Cardiac fibroblast (primary cell): ENCODE results near the gene PYDC1.
"Not testable (repeated sequence)": the region's sequence is repeated elsewhere in the genome, so short reads cannot be mapped to it uniquely, and the experiment has no call there.

ENCODE experiments used
- DNase-seq, 2 donors: peaks; one replicate each; pipeline versions ENCODE4 v3.0.0 to v3.0.0-alpha.2; 2010; ENCODE audit warnings: low read depth in 2 of 2
- H3K4me3 ChIP-seq, 2 donors: replicated peaks in 1 of 2; 1 replicate in 1 of 2; 2 replicates in 1 of 2; pipeline ENCODE4 v1.5.1; 2011; ENCODE audit warnings: low read depth in 2 of 2, low read length in 2 of 2, mild to moderate bottlenecking in 2 of 2, moderate library complexity in 1 of 2
- TF ChIP-seq, protein P1 (sequence below): IDR thresholded peaks from one replicate; pipeline ENCODE4 v1.5.1; 2011; ENCODE audit warnings: low read depth, mild to moderate bottlenecking, low read length, inconsistent platforms

Gene PYDC1

DNA sequence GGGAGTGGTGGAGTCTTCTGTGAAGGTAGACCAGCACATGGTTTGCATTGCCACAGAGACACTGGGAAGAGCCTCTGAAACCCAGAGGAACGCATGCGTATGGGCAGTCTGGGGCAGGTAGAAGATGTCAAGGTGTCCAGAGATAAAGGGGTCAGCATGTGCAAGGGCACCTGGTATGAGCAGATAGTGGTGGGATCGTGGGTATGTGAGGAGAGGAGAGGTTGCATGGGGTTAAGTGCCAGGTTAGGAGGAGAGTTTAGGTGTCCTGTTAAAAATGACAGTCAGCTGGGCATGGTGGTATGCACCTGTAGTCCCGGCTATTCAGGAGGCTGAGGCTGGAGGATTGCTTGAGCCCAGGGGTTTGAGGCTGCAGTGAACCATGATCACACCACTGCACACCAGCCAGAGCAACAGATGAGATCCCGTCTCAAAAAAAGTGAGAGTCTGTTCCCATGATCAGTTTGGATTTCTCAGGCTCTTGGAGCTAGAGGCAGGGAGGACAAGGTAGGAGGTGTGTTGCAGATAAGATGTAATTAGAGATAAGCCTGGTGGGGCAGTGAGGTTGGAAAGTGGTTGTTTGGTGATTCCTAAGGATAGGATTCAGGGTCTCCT lies 17.4 kb downstream of the PYDC1 start:
- TF ChIP-seq, protein P1, sequence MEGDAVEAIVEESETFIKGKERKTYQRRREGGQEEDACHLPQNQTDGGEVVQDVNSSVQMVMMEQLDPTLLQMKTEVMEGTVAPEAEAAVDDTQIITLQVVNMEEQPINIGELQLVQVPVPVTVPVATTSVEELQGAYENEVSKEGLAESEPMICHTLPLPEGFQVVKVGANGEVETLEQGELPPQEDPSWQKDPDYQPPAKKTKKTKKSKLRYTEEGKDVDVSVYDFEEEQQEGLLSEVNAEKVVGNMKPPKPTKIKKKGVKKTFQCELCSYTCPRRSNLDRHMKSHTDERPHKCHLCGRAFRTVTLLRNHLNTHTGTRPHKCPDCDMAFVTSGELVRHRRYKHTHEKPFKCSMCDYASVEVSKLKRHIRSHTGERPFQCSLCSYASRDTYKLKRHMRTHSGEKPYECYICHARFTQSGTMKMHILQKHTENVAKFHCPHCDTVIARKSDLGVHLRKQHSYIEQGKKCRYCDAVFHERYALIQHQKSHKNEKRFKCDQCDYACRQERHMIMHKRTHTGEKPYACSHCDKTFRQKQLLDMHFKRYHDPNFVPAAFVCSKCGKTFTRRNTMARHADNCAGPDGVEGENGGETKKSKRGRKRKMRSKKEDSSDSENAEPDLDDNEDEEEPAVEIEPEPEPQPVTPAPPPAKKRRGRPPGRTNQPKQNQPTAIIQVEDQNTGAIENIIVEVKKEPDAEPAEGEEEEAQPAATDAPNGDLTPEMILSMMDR: no peak
- DNase-seq: no peak
- no peak overlapping the region for H3K4me3 ChIP-seq

GRCh38 chr16:31198207-31198882 lies 18.6 kb downstream of the PYDC1 start:
- no peak for DNase-seq
- TF ChIP-seq, protein P1: no peak
- no peak overlapping the region for H3K4me3 ChIP-seq

DNA sequence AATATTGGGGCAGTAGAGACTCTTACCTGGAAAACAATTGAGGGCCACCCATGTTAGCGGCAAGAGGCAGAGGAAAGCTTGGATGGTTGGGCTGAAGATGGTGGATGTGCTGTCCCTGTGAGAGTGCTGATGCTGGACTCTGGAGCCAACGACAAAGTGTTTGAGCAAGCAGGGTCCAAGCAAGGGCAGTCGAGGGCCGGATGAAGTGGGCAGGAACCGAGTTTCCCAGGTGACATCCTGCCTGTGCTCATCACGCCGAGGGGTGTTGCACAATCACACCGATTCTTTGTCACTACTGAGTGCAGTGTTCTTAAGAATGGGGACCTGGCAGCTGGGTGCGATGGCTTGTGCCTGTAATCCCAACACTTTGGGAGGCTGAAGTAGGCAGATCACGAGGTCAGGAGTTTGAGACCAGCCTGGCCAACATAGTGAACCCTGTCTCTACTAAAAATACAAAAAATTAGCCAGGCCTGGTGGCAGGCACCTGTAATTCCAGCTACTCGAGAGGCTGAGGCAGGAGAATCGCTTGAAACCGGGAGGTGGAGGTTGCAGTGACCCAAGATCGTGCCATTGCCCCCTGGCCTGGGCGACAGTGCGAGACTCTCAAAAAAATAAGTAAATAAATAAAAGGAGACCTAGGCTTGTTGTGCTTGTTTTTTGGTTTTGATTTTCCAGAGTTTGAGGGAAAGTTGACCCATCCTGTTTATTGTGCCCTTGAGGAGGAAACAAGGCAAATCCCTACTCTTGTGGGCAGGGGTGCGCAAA lies 20.4 kb downstream of the PYDC1 start:
- H3K4me3 ChIP-seq: no peak overlapping the region
- TF ChIP-seq, protein P1: no peak
- no peak for DNase-seq

GRCh38 chr16:31195861-31196260 lies 21.1 kb downstream of the PYDC1 start:
- not testable (repeated sequence) for DNase-seq

DNA sequence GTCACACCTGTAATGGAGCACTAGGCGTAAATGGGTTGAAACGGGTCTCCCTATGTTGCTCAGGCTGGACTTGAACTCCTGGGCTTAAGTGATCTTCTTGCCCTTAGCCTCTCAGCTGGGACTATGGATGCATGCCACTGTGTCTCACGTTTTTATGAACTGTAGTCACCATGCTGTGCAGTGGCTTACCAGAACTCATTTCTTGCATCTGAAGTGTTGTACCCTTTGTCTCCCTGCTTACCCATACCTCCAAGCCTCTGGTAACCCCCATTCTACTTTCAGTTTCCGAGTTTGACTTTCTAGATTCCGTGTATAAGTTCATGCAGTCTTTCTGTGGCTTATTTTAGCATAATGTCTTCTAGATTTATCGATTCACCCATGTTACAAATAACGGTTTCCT lies 22.0 kb downstream of the PYDC1 start:
- no peak overlapping the region for H3K4me3 ChIP-seq
- TF ChIP-seq, protein P1: no peak
- DNase-seq: no peak

More at GRCh38 chr16:31195861-31196260, 21.1 kb downstream of the PYDC1 start:
- H3K4me3 ChIP-seq: not testable (repeated sequence)

GRCh38 chr16:31193874-31194273 lies 23.1 kb downstream of the PYDC1 start:
- no peak for DNase-seq
- TF ChIP-seq, protein P1: no peak
- no peak overlapping the region for H3K4me3 ChIP-seq
